Sciatic nerve (tissue), 2 donors: ENCODE measurements around the gene PIGZ. TPM values are rescaled to one million over a fixed set of nuclear protein-coding genes. Genes with fewer than 3 reads are reported as not detected.

Experiments used
- ATAC-seq: fragments of 200-7000 bp; cut with Tn5 transposase; one replicate; pipeline ENCODE4 v1.9.1; 2020; ENCODE audit warnings: mild to moderate bottlenecking, moderate library complexity
- DNase-seq: peaks from one replicate; pipeline ENCODE4 v3.0.0-alpha.2; 2020; ENCODE audit warnings: low spot score
- intact Hi-C: fragments of 100-400 bp; cut with DNase I; formaldehyde crosslinking; loops from one replicate; pipeline ENCODE4 v1.14.2; 2022
- total RNA-seq: library from RNA; stranded (reverse); fragmentation: NEBNext Ultra II Directional; extraction: Animal tissue kit (Norgen Biotek cat#: 25700); gene quantifications from one replicate; pipeline ENCODE4 v1.2.1, GENCODE V29; 2021
- donor health status: DM: no; HTN: no; CAD: no.
- donor health status: DM: no; HTN: no; CAD: no.

Gene PIGZ
- total RNA-seq, 1 donor from 2014 or later = 5.4 TPM

DNA sequence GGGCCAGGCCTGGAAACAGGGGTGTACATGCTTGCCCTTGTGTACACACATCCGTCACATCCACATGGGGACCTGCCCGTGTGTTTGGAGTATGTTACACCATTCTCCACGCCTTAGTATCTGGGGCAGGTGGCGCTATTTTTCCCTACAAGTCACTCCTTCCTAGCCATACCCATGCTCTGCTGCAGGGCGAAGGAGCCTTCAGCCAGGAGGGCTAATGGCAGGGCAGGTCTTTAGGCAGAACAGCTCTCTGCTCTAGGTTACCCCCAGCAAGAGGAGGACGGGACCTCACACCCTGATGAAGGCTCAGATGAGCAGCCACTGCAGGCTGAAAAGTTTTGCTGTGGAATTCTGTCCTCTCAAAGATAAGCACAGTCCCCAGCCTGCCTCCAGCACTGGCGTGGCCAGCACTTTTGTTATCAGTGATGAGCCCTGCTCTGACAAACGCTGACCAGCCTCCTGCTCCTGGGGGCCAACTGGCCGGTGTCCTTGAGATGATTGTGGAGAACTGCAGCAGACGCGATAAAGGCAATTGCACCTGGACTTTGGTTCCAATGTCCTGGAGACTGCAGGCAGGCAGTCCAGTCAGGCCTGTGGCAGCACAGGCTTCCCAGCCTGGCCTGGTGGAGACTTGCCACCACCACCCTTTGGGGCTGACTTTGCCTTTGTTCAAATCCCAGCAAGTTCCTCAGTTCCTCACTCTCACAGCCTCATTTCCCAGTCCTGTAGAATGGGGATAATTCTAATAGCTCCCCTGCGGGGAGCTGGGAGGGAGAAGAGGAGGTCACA, 19.8 kb upstream of the PIGZ start:
- intact Hi-C loops = no loop called here
- DNase-seq (peak; percentile 42), ATAC-seq (no peak)

DNA sequence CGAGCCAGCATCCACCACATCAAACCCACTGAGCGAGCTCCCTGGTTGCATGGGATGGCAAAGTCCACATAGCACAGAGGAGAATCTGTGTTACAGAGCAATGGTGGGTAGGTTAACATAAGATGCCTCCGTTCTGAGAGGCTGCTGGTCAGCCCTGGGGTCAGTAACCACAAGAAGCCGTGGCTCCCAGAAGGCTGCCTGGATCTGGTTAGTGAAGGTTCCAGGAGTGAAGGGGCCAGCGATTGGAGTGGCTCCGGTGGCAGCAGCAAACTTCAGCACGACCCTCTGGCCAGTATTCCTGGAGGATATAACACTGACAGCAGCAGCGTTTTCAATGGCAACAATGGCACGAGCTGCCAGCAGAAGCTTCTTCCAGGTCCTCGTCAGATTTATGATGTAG, 18.4 kb upstream of the PIGZ start:
- intact Hi-C loops = no loop called here
- DNase-seq (peak; percentile 19), ATAC-seq (no peak)

GRCh38 chr3:196985954-196986885, 17.6 kb upstream of the PIGZ start:
- intact Hi-C loops = no loop called here
- DNase-seq (no peak), ATAC-seq (no peak)

GRCh38 chr3:196985298-196985697, 16.7 kb upstream of the PIGZ start:
- DNase-seq = peak; percentile 27
- intact Hi-C loops = no loop called here
- no peak for ATAC-seq

- ATAC-seq (no peak), DNase-seq (no peak)
- intact Hi-C loops = no loop called here
Observed at GRCh38 chr3:196983186-196983585, 14.6 kb upstream of the PIGZ start.

DNA sequence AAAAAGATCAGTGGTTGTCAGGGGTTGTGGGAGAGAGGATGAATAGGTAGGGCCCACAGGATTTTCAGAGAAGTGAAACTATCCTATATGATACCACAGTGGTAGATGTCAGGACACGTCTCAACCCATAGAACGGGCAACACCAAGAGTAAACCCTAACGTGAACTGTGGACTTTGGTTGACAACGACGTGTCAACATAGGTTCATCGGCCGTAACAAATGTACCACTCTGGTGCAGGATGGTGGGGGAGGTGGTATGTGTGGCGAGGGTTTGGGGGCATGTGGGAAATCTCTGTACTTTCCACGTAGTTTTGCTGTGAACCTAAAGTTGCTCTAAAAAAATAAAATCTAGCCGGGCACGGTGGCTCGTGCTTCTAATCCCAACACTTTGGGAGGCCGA, 13.0 kb upstream of the PIGZ start:
- DNase-seq (no peak), ATAC-seq (no peak)
- intact Hi-C loops = no loop called here

- intact Hi-C loops = no loop called here
- peak; percentile 73 for DNase-seq
- ATAC-seq = peak; percentile 85
Observed at GRCh38 chr3:196979545-196979944, 10.9 kb upstream of the PIGZ start.

DNA sequence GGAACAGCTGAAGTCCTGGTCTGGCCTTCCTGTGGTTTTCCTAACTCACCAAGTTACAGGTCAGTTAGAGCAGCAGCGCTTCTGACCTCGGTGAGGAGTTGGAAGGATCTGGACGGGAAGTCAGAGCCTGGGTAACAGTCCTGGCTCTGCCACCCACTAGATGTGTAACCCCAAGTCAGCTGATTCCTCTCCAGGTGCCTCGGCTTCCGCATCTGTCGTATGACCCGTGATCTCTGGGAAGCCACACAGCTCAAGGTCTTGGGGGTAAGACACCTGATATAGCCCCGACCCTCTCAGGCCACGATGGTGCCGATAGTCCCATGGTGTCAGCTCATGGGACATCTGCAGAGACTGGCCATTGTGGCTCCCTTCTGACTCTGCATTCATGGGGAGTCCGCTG, 8.3 kb upstream of the PIGZ start:
- DNase-seq (no peak), ATAC-seq (no peak)
- intact Hi-C loops = no loop called here

- no peak for DNase-seq
- ATAC-seq = no peak
- intact Hi-C loops = no loop called here
Observed at GRCh38 chr3:196975349-196975748, 6.7 kb upstream of the PIGZ start.

- intact Hi-C loops = no loop called here
- no peak for ATAC-seq
- no peak for DNase-seq
Observed at GRCh38 chr3:196974661-196975060, 6.0 kb upstream of the PIGZ start.

DNA sequence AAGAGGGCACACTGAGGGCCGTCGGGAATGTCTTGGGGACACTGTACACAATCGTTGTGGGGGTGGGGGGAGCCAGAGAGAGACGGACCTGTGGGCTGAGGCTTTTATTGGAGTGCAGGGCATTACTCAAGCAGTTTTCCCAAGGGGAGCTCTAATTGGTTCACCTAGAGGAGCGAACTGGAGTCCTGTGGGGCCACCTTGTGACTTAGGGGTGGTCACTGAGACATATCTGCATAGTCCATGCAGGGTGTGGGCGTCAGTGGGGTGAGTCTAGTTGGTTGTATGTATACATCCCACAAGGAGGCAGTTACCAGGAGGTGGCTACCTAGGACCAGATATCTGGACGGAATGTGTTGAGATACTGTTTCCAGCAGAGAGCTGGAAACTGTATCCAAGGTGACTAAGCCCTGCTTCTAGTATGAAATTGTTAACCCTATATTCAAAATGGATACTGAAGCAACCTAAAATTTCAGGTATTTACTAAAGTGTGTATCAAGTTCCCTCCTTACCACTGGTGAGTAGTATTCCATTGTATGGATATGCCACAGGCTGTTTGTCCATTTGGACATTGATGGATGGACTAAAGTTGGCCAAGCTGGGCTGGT, 2.6 kb upstream of the PIGZ start:
- intact Hi-C loops = no loop called here
- no peak for DNase-seq
- no peak for ATAC-seq

DNA sequence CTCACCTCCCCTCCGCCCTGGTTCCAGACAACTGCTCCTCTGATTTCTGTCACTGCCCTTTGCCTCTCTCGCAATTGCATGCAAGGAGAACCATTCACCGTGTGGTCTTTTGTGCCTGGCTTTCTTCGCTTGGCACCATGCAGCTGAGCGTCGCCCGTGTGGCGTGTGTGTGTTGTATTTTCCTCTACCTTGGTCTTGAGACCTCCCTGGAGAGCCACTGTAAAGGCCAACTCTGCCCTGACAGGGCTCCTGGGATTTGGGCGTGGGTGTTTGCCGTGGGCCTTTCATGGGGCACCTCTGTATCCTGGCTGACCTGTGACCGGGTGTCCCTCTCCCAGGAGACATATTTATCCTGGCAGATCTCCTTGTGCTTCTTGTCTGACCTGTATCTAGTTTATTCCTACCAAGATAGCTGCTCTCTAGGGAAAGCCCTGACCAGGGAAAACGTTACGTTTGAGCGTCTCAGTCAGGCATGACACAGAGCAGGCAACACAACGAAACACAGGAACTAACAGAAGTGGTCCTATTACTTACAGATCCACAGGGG, 2.0 kb upstream of the PIGZ start:
- no peak for ATAC-seq
- intact Hi-C loops = no loop called here
- DNase-seq = no peak

DNA sequence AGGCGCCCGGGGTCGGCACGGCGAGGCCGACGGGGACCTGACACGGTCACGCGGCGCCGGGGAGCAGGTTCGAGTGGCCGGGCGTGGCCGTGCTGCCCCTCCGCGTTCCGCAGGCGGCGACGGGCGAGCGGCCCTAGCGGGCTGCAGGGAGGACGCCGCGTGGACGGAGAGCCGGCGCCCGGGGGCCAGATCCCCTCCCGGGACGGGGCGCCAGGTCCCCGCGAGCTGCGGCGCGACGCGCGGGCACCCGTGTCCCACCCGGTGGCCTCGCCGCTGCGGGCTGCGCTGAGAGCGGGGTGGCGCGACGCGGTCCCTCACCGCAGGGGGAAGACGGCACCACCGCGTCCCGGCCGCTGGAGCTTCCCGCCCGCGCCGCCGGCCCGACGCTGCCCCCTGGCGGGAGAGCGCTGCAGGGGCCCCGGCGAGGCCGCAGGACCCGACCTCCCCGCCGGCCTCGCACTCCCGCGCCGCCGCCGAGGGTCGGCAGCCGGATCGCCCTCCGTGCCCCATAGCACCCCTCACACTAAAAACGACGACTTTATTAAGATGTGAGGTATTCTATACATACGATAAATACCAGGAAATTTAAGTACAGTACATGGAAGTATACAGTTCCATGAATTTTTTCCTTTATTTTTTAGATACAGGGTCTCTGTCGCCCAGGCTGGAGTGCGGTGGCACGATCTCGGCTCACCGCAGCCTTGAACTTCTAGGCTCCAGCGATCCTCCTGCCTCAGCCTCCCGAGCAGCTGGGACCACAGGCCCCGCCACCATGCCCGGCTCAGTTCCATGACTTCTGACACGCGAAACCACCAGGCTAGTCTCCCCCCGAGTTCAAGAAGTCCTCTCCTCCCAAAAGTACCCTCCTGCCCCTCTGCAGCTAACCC, 1.3 kb upstream of the PIGZ start:
- DNase-seq (peak; percentile 74), ATAC-seq (peak; percentile 73)
- intact Hi-C loops = no loop called here

- ATAC-seq (no peak), DNase-seq (no peak)
- intact Hi-C loops = no loop called here
Observed at GRCh38 chr3:196969134-196969659, 564 bp upstream of the PIGZ start.

GRCh38 chr3:196967412-196968232, 1.0 kb downstream of the PIGZ start:
- no peak for ATAC-seq
- DNase-seq = no peak
- intact Hi-C loops = no loop called here

DNA sequence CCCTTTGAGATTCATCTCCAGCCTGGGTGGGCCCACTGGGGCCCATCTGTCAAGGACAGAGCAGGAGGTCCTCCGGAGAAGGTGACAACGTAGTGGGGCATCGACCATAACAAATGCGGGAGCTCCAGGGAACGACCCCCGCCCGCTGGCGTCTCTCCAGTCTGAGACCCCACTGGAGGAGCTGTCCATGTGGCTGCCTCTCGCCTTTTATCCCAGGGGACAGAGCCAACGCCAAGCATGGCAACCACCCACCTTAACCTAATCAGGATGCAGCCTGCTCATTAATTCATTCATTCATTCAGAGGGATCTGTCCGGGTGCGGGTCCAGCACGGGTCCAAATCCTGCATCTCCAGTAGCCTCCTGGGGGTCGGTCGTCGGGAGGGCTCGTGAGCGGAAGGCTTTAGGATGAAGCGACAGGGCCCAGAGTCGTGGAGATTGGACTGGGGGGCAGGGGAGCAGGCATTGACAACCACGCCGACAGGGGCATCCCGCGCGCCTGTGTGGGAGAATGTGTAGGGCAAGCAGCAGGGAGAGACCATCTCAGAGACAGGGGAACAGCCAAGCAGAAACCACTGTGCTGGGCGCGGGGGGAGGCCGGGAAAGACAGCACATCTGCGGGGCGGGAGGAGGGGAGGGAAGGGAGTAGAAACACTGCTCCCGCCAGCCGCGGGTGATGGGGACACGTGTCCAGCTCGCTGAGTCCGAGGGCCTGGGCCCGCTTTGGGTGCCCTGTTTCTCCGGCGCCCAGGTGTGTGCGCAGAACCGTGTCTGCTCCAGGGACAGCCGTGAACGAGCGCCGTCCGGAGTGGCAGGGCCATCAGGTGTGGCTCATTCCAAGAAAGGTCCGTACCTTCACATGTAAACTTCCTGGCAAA, 1.9 kb downstream of the PIGZ start:
- intact Hi-C loops = no loop called here
- no peak for DNase-seq
- ATAC-seq = no peak

- intact Hi-C loops = no loop called here
- DNase-seq (peak; percentile 22), ATAC-seq (no peak)
Observed at GRCh38 chr3:196965804-196966173, 2.8 kb downstream of the PIGZ start.
